HG02588 (cell line): ENCODE results near the gene ARID3B.
"Not testable (repeated sequence)": the region's sequence is repeated elsewhere in the genome, so short reads cannot be mapped to it uniquely, and the experiment has no call there.

Experiments used
- ATAC-seq: cut with Tn5 transposase; IDR thresholded peaks from one replicate; pipeline ENCODE4 v1.9.1; 2021; ENCODE audit warnings: mild to moderate bottlenecking, moderate library complexity; ENCODE audit not compliant: unreplicated experiment

The ARID3B gene

DNA sequence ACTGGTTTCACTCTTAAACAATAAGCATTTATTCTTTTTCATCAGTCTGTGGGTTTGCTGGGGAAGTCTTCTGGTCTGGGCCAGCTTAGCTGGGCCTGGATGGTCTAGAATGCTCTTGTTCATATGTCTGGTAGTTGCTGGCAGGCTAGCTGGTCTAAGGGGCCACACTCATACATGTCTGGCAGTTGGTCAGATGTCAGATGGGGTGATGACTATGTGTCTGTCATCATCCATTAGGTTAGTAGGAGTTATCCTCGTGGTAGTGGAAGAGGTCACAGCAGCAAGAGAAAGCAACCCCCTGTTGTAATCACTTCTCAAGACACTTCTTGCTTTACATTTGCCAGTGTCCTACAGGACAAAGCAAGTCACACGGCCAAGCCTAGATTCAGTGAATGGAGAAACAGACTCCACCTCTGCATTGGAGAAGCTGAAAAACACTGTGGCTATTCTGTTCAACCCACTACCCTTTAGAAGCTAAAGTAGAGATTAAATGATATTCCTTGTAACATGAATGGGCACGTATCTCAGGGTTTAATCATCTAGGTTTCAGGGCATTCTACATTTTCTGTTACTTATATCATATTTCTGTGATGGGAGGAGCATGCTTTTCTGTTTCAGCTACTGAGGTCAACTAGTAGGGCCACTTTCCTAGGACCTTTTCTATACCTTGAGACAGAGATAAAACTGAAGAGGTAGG, 5.5 kb upstream of the ARID3B start:
- ATAC-seq = no peak

DNA sequence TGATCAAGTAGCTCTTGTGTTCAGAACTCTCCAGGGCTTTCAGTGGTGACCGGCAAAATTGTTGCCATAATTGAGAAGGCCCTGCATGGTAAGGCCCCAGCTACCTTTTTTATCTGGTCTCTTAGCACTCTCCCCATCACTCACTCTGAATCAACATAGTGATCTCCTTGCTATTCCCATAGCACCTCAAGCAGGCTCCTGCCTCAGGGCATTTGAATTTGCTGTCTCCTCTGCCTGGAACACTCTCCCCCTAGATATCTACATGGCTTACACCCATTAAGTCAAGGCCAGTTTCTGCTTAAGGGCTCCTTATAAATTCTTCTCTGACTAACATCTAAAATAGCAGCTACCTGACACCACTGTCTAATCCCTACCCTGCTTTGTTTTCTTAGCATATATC, 3.3 kb upstream of the ARID3B start:
- no peak for ATAC-seq

DNA sequence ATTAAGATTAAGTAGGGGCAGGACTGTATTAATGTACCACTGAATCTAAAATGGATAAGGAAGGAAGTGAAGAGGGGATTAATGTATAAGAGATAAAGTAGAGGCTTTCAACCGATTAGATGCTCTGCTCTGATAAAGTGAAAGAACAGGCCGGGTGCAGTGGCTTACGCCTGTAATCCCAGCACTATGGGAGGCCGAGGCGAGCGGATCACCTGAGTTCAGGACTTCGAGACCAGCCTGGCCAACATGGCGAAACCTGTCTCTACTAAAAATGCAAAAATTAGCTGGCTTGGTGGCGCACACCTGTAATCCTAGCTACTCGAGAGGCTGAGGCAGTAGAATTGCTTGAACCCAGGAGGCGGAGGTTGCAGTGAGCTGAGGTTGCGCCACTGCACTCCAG, 1.5 kb upstream of the ARID3B start:
- ATAC-seq = not testable (repeated sequence)

DNA sequence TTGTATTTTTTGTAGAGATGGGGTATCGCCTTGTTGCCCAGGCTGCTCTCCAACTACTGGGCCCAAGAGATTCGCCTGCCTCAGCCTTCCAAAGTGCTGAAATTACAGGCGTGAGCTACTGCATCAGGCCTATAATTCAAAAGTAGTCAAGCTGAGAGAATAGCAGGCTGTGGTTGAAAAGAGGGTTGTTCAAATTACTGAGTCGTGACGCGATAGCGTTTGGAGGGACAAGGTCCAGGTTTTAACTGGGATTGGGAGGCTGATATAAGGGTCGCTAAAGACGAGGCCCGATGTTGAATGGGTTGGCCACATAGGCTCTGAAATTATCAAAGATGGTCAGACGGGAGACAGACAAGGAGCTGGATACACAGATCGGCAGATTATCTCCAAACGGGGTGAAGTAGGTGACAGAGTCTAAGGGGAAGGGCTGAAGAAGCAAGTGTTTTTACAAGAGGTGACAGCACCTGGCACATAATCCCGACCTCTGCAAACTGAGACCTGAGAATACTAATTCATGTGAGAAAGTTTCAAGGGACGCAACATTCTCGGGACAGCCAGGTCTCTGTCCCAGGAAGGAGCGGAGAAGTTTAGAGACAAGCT, 759 bp upstream of the ARID3B start:
- ATAC-seq = no peak

DNA sequence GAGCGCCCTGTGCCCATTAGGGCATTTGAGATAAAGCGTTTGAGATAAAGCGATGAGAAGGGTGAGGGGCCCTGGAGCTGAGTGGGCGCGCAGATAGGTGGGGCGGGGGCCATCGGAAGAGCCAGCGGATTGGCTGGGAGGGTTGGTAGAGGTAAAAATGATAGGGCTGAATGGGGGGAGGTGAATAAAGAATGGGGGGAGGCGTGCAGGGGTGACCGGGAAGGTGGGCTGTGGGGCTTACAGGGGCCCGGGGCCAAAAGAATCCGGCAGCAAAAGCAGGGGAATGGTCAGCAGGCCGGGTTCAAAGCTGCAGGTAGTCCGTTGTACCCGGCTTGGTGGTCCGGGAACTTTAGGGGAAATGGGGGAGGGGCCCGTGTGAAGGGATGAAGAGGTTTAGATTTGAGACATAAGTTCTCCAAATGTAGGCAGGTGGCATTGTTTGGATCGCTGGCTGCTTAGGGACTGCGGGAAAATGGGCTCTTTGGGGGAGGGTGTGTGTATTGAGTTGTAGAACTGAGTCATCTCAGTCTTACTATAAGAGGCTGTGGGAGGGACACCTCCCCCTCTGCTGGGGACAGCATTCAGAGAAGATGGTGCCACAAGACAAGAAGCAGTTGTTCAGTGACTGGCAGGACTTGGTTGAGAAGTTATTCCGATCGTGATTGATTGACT, 610 bp downstream of the ARID3B start:
- peak; percentile 40 for ATAC-seq

DNA sequence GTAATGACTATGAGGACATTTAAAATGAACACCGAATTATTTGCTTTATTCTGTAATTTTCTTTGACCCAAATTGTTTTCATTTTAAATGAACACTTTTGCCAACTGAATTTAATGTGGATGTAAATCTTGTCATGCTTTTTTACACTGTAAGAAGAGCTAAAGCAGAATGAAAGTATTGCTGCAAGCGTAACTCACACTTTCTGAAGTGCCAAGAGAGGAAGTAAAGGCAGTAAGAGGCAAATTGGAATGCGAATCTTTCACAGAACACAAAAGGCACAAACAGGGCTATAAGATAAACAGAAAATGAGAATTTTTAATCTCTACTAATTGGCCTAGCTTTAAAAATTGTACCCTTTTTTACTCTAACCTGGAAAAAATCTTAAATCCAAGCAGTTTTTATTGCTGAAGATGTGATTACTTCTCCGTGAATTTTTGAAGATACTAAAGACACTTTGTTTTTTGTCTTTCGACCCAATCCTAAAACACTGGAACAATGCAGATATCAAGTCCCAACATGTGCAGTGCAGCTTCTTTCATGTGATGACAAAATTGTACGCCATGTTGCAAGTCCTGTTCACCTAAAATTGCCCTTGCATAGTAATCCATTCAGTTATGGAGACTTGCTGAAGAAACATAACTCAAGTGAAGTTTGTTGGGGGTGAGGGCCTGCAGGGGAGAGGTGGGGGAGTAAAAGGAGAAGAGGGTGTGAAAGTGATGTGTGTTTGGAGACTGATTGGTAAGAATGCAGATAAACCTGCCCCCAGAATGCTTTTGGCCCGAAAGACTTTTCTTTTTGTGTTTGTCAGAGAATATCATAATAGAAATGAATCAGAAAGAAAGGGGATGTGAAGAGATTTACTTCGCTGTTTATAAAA, 1.4 kb downstream of the ARID3B start:
- ATAC-seq = no peak

DNA sequence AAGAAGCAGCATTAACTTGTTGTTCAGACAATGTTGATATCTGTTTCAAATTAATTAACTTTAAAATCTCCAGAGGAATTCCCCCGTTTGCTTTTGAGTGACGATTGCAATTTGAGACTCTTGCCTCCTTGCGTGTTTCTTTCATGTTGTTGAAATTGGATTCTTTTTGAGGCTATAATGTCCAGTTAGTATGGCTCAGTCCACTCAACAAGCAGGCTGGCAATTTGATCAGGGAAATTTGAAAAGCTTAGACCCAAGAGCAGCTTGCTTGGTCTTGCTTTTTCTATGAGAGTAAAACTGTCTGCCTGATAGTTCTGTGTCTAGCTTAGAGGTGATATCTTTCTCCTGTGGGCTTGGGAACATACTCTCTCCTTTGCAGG, 2.0 kb downstream of the ARID3B start:
- ATAC-seq = no peak

DNA sequence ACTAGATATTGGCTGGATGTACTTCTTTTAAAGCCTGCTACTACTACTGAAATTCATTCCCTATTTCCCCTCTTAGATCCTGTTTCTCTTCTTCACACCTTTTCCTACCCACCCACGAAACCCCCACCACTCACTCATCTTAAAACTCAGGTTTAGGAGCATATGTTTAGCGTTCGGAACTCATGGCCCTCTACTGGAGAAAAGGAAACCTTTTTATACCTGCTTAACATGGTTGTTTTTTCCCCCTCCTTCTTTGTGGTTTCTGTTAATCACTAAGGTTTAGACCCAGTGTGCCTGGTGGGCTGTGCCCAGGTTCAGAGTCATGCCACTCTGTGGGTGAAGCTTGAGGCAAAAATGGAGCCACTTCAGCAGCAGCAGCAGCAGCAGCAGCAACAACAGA, 2.6 kb downstream of the ARID3B start:
- ATAC-seq = no peak

DNA sequence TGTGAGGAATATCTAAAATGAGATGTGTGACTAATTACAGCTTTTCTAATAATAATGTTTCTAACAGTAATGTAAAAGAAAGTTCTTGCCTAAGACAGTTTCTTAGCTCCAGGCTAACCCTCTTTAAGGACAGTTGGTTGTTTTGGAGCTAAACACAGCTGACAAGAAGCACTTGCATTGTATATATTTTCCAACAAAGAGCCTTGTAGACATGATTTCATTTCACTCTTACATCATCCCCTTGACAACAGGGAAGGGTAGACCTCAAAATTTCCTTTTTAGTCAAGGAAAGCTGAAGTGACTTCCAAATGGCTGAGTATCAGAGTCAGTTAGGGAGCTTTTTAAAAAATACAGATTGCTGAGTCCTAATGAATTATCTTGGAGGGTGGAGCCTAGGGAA, 4.1 kb downstream of the ARID3B start:
- no peak for ATAC-seq

DNA sequence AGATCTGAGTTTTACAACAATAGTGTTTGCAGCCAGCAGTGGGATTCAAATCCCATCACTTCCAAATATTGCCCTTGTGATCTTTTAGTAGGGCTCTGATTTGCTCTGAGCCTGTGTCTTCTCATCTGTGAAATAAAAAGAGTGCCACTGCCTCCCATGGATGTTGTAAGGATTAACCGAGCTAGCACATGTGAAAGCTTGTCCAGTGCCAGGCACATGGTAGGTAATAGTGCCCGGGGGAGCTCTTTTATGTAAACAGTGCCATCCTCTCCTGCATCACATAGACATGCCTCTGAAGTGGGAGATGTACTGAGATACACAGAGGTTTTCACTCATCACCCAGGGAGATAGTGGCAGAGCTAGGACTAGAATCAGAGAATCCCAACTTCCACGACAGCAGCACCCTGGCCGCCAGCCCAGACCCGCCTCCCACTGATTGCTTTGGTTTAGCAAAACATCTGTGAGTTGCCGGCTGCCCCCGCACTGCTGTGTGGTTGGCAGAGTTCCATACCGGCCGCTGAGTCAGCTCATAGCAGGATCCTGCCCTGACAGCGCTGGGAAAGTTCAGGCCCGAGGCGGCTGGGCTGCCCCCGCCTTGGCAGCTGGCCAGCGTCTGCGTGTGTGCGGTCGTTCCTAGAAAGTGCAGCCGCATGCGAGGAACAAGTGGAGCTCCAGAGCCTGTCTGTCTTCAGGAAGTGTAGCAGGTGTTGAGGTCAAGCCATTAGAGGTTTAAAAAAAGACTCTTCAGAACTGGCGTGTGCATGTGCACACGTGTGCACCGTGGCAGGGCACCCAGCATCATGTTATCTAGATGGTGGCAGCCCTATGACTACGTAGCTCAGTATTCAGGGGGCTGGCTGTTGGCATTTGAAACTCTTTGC, 5.0 kb downstream of the ARID3B start:
- ATAC-seq = peak; percentile 55

DNA sequence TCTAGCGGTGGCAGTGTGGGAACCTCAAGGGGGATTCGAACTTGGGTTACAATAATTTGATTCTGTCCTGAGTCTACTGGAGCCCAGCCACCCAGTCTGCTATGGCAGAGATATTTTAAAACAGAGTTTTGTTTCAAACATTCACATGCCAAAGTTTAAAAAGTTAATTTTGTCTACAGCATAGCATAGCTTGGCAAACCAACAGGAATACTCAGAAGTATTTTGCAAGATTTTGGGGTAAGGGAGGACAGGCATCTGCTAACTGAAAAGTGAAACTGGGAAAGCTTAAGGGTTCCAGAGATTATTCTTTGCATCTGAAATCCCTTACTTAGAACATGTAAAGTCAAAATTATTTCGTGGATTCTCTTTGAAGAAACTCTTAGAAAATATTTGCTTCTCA, 6.6 kb downstream of the ARID3B start:
- ATAC-seq = no peak

DNA sequence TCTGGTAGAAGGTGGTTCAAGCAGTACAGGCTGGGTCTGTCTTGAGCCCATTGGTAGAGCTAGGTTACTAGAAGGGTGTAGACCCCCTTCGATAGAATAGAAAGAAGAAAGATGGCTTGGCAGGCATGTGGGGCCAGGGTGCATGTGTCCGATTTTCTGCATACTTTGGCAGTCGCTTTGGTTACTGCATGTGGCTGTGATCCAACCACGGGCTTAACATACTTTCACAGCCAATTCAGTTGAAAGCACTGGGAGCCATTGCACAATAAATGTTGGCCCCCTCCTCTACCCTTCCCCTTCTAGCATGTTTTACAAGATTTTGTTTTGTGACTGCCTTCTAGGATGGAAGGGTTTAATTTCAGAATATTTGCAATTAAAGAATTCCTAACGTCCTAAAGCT, 7.2 kb downstream of the ARID3B start:
- no peak for ATAC-seq

DNA sequence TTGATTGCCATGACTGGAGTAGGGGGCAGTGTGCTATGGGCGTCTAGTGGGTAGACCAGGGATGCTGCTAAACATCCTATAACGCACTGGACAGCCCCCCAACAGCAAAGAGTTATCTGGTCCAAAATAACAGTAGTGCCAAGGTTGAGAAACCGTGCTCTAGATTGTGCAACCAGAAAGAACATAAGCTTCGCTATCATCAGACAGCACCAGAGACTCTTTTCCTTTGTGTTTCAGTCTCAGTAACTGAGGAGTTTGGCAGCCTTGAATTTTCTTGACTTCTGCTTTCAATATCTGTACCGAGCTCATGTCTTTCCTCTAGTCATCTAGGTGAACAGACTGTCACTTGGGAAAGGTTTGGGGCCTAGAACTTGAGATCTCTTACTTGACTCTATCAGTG, 8.8 kb downstream of the ARID3B start:
- ATAC-seq = no peak

DNA sequence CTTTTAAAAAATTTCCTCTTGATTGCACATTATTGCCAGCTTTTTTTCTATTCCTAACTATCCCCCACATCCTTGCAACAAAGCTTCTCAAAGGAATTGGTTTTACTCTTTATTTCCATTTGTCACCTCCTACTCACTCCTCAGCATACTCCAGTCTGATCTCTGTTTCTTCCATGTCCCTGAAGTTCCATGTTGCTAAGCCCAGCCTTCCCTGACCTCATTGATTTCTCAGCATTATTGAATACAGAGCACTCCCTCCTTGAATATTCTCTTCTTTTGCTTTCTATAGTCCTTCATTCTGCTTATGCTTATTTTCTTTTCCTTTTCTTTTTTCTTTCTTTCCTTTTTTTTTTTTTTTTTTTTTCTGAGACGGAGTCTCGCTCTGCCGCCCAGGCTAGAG, 10.7 kb downstream of the ARID3B start:
- ATAC-seq = no peak

DNA sequence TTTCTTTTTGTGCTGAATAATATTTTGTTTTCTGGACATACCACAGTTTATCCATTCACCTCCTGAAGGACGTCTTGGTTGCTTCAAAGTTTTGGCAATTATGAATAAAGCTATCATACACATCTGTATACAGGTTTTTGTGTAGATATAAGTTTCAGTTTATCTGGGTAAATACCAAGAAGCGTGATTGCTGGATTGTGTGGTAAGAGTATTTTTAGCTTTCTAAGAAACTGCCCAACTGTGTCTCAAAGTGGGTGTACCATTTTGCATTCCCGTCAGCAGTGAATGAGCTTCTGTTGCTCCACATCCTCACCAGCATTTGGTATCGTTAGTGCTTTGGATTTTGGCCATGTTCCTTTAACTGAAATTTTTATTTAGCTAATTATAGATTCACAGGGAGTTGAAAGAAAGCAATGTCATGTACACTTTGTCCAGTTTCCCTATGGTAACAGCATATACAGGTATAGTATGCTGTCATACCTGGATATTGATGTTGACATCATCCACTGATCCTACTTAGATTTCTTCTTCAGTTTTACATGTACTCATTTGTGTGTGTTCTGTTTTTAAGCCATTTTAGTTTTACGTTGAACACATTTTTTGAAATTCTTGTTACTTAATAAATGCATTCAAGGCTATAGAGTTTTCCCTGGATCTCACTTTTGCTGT, 11.9 kb downstream of the ARID3B start:
- no peak for ATAC-seq

DNA sequence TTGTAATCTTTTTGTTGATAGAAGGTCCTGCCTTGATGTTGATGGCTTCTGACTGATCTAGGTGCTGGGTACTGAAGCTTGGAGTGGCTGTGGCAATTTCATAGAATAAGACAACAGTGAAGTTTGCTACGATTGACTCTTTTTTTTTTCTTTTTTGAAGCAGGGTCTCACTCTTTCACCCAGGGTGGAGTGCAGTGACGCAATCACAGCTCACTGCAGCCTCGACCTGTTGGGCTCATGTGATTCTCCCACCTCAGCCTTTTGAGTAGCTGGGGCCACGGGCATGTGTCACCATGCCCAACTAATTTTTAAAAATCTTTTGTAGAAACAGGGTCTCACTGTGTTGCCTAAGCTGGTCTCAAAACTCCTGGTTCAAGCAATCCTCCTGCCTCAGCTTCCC, 14.2 kb downstream of the ARID3B start:
- ATAC-seq = no peak

DNA sequence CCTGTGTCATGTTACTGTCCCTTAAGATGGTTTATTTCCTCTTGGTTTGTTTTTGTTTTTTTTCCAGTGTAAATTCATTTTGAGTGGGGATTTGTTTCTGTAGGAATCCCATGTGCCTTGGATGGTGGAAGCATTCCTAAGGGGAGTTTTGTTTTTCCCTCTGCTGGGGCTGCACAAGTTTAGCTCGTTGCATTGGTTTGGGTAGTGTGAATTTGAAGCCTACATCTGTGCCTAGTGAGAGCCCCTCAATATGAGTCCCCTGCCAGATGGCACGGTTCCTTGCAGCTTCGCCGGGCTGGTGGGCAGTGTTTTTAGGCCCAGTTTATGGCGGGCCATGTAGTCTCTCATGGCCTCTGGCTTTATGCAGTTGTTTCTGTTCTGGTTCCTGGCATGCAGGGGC, 17.7 kb downstream of the ARID3B start:
- ATAC-seq = no peak

DNA sequence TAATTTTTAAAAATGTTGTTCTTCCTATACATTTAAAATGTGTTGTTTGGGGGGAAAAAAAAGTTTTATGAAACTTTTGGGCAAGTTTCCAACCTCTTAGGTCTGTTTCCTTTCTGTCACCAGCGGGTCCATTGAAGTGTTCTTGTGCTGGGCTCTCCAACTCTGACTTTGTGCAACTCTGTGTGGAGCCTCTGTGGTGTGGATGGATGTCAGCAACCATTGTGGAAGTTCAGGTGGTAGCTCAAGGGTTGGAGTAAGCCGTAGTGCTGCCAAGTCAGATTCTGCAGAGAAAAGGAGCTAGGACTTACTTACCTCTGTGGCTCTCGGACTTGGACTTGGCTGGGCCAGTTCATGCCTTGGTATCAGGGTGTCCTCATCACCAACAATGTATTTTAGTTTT, 22.4 kb downstream of the ARID3B start:
- ATAC-seq = no peak

DNA sequence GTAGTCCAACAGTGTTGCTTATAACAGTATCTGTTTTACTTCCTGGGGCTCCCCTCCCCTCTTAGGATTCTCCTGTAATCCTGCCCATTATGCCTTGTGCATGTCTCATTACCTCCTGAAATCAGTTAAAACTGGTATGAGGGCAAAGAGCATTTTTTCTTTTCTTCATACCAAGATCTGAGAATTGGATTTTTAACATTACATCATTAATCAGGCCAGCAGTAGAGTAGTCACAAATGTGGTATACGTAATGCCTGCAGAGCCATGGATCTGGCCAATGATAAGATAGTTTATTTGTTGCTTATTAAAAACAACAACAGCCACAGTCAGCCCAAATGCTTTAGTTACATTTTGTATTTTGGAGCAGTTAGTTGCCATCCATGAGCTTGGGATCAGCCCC, 23.2 kb downstream of the ARID3B start:
- ATAC-seq = no peak
